ENCODE results near the gene TRNT1.

Gene TRNT1

DNA sequence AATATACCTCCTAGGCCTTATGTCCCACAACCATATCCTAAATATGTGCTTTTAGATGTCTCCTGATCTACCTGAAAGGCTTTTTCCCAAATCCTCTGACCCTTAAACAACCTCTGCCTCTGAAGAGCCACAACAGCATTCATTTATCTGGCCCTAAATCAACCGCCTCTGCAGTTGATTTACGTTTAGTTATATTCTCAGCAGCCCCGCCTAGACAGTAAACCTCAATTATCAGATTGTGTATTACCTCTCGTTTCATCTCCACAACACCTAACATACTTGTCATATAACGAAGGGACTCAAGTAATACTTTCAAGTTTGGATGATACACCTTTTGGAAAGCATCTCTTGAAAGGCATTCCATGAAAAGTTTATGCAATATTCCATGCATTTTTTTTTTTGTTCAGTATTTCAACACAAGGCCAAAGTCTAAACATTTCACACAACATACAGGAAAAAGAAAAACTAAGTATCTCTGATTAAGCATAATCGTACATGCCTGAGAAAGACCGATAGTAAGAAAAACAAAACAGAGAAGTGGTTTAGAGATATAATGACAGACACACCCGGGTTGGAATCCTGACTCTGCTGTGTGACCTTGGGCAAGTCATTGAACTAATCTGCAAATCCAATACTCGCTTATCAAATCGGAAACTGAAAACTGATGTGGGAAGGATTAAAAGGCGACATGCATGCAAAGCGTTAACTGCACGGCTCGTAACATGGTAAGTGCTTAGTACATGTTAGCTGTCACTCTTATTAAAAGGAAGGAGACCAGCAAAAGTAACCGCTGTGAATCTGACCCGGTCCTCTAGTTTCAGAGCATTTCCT lies 52.0 kb downstream of the TRNT1 start:
- DNase-seq (ENCODE audit: low read depth in 2 of 2): no peak

DNA sequence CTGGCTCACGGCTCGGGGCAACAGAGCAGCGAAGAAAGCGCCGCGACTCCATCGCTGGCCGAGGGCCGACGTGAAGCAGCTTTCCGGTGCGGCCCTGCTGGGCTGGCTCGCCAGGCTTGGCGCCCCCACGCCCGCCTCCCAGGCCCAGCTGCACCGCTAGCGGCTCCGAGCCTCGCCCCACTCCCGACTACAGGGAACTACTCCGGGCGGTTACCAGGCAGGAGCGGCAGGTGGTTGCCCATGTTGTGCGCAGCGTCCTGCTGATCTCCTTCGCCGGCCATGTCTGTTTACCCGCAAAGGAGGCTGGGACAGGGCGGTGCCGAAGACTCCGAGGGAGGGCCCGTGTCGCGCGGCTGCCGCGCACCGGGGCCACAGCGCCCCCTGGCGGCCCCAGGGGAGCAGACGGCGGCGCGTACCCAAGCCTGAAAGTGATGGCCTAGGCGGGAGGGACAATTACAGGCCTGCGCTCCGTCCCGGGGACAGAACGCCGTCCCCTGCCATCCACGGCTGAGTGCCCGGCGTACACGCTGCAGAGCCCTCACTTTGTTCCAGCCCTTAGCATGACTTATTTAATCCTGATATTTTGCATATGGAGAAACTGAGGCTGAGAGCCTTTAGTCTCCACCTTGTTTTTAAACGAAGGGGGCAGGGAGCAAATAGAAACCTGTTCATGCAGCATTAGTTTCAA lies 52.8 kb downstream of the TRNT1 start, which contains the start of gene CRBN:
Gene CRBN (minus strand): TSS at position 285 of the 688 bp plus-strand sequence. CDS start 4 bp downstream, at position 281.
- peak; percentile 74 to 82 for DNase-seq (ENCODE audit: low read depth in 2 of 2)

DNA sequence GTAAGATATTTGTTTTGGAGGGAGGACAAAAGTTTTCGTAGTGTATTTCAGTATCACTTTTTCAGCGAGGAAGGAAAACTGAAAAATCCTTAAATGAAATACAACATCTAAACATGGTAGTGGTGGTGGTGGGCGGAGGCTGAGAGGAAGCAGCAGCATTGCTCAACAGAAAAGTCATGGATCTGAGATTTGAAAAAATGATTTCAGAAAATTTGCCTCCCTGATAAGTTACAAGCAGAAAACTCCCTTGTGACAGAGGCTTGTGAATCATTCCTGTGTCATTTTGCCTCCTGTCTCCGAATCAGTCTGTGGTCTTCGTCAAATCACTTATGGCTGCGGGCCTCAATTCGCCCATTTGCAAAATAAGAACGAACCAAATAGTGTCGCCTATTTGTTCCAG lies 53.7 kb downstream of the TRNT1 start:
- no peak for DNase-seq (ENCODE audit: low read depth in 2 of 2)

DNA sequence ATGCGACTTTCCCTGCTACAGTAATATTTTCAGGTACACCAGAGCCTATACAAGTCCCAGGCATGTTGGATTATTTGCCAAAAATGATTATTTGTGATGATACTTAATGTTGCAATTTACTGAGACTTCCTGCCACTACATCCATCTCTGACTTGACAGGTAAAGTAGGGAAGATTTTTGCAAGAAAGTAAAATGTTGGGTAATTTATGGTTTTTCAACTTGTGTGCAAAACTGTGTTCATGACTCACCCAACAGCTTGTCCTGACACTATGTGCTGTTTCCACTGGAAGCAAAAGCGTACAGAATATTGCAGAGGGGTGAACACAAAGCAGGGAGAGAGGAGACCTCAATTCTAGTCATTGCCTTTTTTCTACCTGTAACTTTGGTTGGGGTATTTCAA lies 58.1 kb downstream of the TRNT1 start:
- DNase-seq (ENCODE audit: low read depth in 2 of 2): no peak

DNA sequence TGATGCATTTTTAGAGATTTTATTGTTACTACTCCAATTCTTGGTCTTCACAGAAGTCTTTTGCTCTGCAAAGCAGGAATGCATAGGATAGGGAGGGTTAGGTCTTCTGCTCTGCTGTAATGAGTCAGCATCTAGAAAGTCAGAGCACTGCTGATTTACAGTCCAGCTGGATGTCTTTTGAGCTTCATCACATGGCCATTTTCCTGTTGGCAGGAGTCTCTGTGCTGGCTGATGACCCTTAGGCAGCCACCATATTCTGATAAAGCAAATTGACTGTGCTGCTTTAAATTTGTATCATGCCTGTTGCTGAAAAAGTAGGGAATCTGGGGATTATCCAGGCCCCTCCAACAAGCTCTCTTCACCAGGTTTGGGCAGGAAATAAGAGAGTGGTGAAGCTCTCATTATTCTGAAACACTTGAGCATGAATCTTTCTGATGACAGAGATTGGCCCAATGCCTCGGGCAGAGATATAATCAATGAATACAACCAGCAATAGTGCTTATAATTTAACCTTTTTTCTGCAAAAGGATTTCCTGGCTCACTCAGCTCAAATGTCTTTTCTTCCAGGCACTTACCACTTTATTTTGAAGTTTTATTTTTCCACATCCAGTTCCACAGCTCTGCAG lies 62.5 kb downstream of the TRNT1 start:
- no peak for DNase-seq (ENCODE audit: low read depth in 2 of 2)

DNA sequence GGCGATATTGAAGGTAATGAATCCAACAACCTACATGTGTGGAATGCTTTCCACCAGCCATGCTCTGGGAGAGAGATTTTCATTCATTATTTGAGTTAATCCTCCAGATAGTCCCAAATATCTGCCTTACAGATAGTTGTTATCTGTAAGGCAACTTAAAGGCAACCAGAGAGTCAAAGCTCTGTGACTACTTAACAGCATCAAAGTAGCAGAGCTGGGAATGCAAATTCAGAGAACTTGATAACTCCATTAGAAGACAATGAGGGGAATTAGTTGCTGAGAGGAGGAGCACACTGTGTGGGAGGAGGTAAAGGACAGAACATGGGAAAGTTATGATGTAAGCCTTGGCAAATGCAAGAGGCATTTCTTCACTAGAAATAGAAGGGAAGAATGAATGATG lies 63.2 kb downstream of the TRNT1 start:
- DNase-seq (ENCODE audit: low read depth in 2 of 2): no peak

DNA sequence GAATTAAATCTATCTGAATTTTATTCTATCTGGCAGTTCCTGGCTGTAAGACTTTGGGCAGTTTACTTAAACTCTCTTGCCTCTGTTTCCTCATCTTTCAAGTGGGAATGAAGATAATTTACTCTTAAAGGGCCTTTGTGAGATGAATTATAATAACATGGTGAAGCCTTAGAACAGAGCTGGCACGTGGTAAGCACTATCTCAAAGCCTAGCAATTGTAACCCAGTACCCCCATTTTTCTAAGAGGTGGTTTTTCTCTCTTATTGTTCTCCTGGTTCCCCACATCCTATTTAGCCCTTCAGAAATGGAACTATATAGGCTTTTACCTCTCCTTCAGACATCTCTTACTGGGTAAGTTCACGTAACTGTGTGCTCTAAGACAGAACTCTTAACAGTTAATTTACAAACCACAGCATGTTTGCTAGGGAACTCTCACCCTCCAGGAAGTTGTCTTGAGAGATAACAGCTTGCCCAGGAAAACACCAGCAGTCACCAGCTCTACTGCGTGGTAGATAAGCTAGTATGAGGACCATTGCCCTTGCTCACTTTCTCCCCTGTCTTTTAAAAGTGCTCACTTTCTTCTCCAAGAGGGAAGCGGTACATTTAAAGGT lies 65.0 kb downstream of the TRNT1 start:
- DNase-seq (ENCODE audit: low read depth in 2 of 2): no peak

DNA sequence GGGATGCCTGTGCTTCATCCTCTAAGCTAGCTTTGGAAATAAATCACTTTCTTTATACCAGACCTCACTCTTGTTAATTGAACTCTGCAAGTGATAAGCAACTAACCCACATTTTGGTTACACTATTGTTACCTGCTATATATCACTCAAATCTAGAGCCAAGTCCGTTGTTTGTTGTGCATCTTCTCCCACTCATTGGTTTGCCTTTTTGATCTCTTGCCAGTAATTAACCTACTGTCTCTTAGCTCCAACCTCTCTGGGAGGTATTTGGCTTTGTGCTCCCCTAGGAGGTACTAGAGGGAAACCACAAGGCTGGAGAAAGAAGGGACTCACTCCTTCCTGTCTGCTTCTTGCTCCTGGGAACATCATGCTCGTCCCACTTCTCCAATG lies 65.5 kb downstream of the TRNT1 start:
- no peak for DNase-seq (ENCODE audit: low read depth in 2 of 2)

DNA sequence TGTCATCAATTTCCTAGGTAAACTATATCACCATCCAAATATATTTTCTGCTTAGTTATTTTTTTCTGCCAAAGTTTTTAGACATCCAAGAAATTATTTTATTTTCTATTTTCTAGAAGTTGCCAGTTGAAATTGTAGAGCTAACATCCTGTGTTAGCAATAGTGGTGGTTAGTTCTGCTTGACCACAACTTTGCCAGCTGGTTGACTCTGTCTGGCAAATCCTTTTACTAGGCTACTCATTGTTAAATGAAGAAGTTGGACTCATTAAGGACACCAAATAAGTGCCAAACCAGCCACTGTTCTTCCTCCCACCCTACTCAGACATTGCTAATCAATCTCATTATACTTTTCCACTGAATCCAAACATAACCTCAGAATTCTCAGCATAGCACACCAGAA lies 68.1 kb downstream of the TRNT1 start:
- no peak for DNase-seq (ENCODE audit: low read depth in 2 of 2)

DNA sequence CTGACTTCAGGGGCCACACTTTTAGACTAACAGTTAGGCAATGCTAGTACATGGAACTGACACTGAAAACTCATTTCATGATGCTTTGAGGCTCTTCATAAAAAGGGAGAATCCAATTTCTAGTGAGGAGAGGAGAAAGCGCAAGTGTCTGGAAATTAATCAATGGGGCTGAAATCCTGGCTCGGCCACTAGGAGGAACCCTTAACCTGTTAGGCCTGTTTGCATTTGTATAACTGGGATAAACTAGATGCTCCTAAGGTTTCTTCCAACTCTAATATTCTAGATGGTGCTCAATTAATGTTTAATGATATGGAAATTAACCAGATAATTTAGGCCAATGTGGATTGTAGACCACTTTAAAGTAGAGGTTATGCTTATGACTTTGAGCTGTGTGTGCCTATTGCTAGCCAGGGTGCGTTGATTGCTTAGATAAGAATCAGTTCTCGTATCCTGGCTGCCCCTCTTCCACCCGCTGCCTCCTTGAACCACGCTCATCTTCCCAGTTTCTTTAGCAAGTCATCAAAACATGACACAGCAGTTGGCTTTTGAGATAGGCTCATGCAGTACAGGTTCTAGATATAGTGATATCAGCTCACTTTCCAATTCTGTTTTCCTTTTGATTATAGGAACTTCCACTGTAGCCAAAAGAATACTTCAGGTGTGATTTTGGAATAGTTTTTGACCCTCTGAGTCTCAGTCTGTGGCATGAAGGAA lies 69.6 kb downstream of the TRNT1 start:
- no peak for DNase-seq (ENCODE audit: low read depth in 2 of 2)
